SK-N-SH treated with all-trans-retinoic acid at 6 μM for 48 hours (cell line): ENCODE data around the gene SMG9.

Source experiments
- ATAC-seq: fragments of 200-7000 bp; cut with Tn5 transposase; 3 replicates; pipeline ENCODE4 v1.9.1; 2020; ENCODE audit warnings: mild to moderate bottlenecking, moderate library complexity
- ARNTL ChIP-seq: fragments of 450-650 bp; formaldehyde crosslinking; IDR thresholded peaks from 2 replicates; pipeline ENCODE4 v1.5.0; 2020; ENCODE audit warnings: low read depth, mild to moderate bottlenecking, moderate library complexity, borderline replicate concordance
- BACH2 ChIP-seq: fragments of 250-450 bp; sonication (Bioruptor Pico); IDR thresholded peaks from 2 replicates; pipeline ENCODE4 v1.9.0; 2021; ENCODE audit warnings: mild to moderate bottlenecking, borderline replicate concordance
- CREB5 ChIP-seq: fragments of 250-450 bp; sonication (Bioruptor Pico); IDR thresholded peaks from 2 replicates; pipeline ENCODE4 v1.5.1; 2020; ENCODE audit warnings: low read depth, mild to moderate bottlenecking, moderate library complexity
- CSRNP3 ChIP-seq: fragments of 250-450 bp; sonication (Bioruptor Pico); IDR thresholded peaks from 2 replicates; pipeline ENCODE4 v1.5.1; 2021; ENCODE audit warnings: mild to moderate bottlenecking, moderate library complexity
- ESRRG ChIP-seq: fragments of 250-450 bp; sonication (Bioruptor Pico); IDR thresholded peaks from 2 replicates; pipeline ENCODE4 v1.6.1; 2021; ENCODE audit warnings: mild to moderate bottlenecking
- GLIS3 ChIP-seq: fragments of 250-450 bp; sonication (Bioruptor Pico); IDR thresholded peaks from 2 replicates; pipeline ENCODE4 v1.5.0; 2020; ENCODE audit warnings: mild to moderate bottlenecking, moderate library complexity
- ISL1 ChIP-seq: fragments of 250-450 bp; sonication (Bioruptor Pico); IDR thresholded peaks from 2 replicates; pipeline ENCODE4 v2.1.2; 2022; ENCODE audit warnings: mild to moderate bottlenecking, moderate library complexity
- OSR1 ChIP-seq: fragments of 250-450 bp; sonication (Bioruptor Pico); IDR thresholded peaks from 2 replicates; pipeline ENCODE4 v1.8.0; 2022; ENCODE audit warnings: moderate library complexity, mild to moderate bottlenecking, inconsistent platforms
- PPARA ChIP-seq: fragments of 250-450 bp; sonication (Bioruptor Pico); IDR thresholded peaks from 2 replicates; pipeline ENCODE4 v1.5.0; 2020; ENCODE audit warnings: mild to moderate bottlenecking, borderline replicate concordance
- RARB ChIP-seq: fragments of 250-450 bp; sonication (Bioruptor Pico); IDR thresholded peaks from 2 replicates; pipeline ENCODE4 v1.8.0; 2021; ENCODE audit warnings: mild to moderate bottlenecking, moderate library complexity
- SNAI2 ChIP-seq: fragments of 250-450 bp; sonication (Bioruptor Pico); IDR thresholded peaks from 2 replicates; pipeline ENCODE4 v1.5.0; 2020; ENCODE audit warnings: mild to moderate bottlenecking, moderate library complexity
- TCF4 ChIP-seq: fragments of 250-450 bp; sonication (Bioruptor Pico); IDR thresholded peaks from 2 replicates; pipeline ENCODE4 v1.8.0; 2021; ENCODE audit warnings: mild to moderate bottlenecking, moderate library complexity, borderline replicate concordance
- TOX ChIP-seq: fragments of 250-450 bp; sonication (Bioruptor Pico); IDR thresholded peaks from 2 replicates; pipeline ENCODE4 v1.8.0; 2021; ENCODE audit warnings: mild to moderate bottlenecking, moderate library complexity, borderline replicate concordance
- TSHZ2 ChIP-seq: fragments of 250-450 bp; sonication (Bioruptor Pico); IDR thresholded peaks from 2 replicates; pipeline ENCODE4 v1.5.0; 2020; ENCODE audit warnings: mild to moderate bottlenecking, moderate library complexity
- ZC3H10 ChIP-seq: fragments of 250-450 bp; sonication (Bioruptor Pico); IDR thresholded peaks from 2 replicates; pipeline ENCODE4 v1.5.1; 2021; ENCODE audit warnings: mild to moderate bottlenecking, moderate library complexity
- ZFP3 ChIP-seq: fragments of 250-450 bp; sonication (Bioruptor Pico); IDR thresholded peaks from 2 replicates; pipeline ENCODE4 v1.5.0; 2020; ENCODE audit warnings: mild to moderate bottlenecking, moderate library complexity
- ZFP30 ChIP-seq: fragments of 450-650 bp; formaldehyde crosslinking; IDR thresholded peaks from 2 replicates; pipeline ENCODE4 v1.5.0; 2022; ENCODE audit warnings: mild to moderate bottlenecking, moderate library complexity
- ZNF565 ChIP-seq: fragments of 450-650 bp; formaldehyde crosslinking; conservative IDR thresholded peaks from 2 replicates; pipeline ENCODE4 v1.5.0; 2020; ENCODE audit warnings: low read depth, mild to moderate bottlenecking, moderate library complexity
- ZNF70 ChIP-seq: fragments of 450-650 bp; formaldehyde crosslinking; IDR thresholded peaks from 2 replicates; pipeline ENCODE4 v1.5.0; 2020; ENCODE audit warnings: mild to moderate bottlenecking, moderate library complexity
- ZNF8 ChIP-seq: fragments of 450-650 bp; formaldehyde crosslinking; IDR thresholded peaks from 2 replicates; pipeline ENCODE4 v1.5.0; 2020; ENCODE audit warnings: mild to moderate bottlenecking, moderate library complexity
- TF ChIP-seq, protein P1 (sequence below): fragments of 250-450 bp; sonication (Bioruptor Pico); IDR thresholded peaks from 2 replicates; pipeline ENCODE4 v1.8.0; 2021; ENCODE audit warnings: low read depth, mild to moderate bottlenecking, moderate library complexity, borderline replicate concordance
- TF ChIP-seq, protein P2 (sequence below): fragments of 250-450 bp; sonication (Bioruptor Pico); IDR thresholded peaks from 2 replicates; pipeline ENCODE4 v1.8.0; 2020; ENCODE audit warnings: mild to moderate bottlenecking, moderate library complexity, borderline replicate concordance

The SMG9 gene

DNA sequence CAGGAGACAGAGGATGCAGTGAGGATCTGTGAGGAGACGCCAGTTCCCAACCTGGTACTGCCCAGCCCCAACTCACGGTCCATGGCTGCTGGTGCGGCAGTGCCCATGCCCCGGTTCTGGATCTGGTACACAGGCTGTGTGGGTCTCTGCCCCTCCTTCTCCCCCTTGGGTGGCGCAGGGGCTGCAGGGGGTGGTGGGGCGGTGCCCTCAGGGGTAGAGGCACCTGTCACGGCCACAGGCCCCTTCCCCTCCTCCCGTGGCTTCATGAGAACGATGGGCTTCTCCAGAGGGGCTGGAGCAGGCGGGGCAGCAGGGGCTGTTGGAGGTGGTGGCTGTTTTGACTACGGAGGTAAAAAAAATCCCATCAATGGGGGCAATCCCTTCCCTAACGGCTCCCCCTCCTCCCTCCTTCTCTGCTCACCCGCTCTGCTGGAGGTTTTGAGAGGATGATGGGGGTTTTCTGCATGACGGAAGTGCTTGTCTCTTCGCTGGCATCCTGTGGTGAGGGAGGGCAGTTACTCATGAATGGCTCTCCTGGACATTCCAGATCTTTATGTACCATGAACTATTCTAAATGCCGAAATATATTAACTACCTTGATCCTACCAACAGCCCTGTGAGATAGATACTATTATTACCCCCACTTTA lies 7.1 kb downstream of the SMG9 start:
- TF ChIP-seq TOX (CRISPR knock-in tag) (no peak), PPARA (CRISPR knock-in tag) (no peak), ZNF70 (no peak), ZNF8 (no peak), ISL1 (CRISPR knock-in tag) (no peak), TSHZ2 (CRISPR knock-in tag) (no peak), ESRRG (CRISPR knock-in tag) (no peak), BACH2 (CRISPR knock-in tag) (no peak), ZFP3 (CRISPR knock-in tag) (no peak), ZFP30 (no peak), CREB5 (no peak), TCF4 (CRISPR knock-in tag) (no peak), RARB (no peak), CSRNP3 (no peak), ARNTL (CRISPR knock-in tag) (no peak), ZNF565 (no peak)
- TF ChIP-seq, protein P1, sequence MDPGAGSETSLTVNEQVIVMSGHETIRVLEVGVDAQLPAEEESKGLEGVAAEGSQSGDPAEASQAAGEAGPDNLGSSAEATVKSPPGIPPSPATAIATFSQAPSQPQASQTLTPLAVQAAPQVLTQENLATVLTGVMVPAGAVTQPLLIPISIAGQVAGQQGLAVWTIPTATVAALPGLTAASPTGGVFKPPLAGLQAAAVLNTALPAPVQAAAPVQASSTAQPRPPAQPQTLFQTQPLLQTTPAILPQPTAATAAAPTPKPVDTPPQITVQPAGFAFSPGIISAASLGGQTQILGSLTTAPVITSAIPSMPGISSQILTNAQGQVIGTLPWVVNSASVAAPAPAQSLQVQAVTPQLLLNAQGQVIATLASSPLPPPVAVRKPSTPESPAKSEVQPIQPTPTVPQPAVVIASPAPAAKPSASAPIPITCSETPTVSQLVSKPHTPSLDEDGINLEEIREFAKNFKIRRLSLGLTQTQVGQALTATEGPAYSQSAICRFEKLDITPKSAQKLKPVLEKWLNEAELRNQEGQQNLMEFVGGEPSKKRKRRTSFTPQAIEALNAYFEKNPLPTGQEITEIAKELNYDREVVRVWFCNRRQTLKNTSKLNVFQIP (CRISPR knock-in tag) = no peak
- TF ChIP-seq, protein P2, sequence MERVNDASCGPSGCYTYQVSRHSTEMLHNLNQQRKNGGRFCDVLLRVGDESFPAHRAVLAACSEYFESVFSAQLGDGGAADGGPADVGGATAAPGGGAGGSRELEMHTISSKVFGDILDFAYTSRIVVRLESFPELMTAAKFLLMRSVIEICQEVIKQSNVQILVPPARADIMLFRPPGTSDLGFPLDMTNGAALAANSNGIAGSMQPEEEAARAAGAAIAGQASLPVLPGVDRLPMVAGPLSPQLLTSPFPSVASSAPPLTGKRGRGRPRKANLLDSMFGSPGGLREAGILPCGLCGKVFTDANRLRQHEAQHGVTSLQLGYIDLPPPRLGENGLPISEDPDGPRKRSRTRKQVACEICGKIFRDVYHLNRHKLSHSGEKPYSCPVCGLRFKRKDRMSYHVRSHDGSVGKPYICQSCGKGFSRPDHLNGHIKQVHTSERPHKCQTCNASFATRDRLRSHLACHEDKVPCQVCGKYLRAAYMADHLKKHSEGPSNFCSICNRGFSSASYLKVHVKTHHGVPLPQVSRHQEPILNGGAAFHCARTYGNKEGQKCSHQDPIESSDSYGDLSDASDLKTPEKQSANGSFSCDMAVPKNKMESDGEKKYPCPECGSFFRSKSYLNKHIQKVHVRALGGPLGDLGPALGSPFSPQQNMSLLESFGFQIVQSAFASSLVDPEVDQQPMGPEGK (CRISPR knock-in tag) = no peak
- ATAC-seq = no peak

- no peak for ATAC-seq
- TF ChIP-seq RARB = no peak
- no peak for TF ChIP-seq ISL1 (CRISPR knock-in tag)
- TF ChIP-seq OSR1 = no peak
- no peak for TF ChIP-seq ESRRG (CRISPR knock-in tag)
- no peak for TF ChIP-seq GLIS3
- TF ChIP-seq, protein P2 (CRISPR knock-in tag) = no peak
- no peak for TF ChIP-seq SNAI2
- TF ChIP-seq, protein P1 (CRISPR knock-in tag) = no peak
- TF ChIP-seq BACH2 (CRISPR knock-in tag) = no peak
- TF ChIP-seq PPARA (CRISPR knock-in tag) = no peak
- no peak for TF ChIP-seq ARNTL (CRISPR knock-in tag)
- no peak for TF ChIP-seq CSRNP3
- no peak for TF ChIP-seq ZC3H10 (CRISPR knock-in tag)
- no peak for TF ChIP-seq CREB5
- TF ChIP-seq ZNF70 = no peak
Measured at GRCh38 chr19:43743059-43743458, 11.7 kb downstream of the SMG9 start.
